GM18870 (cell line): ENCODE measurements around the gene TRAF1.

ENCODE experiments used
- ATAC-seq: cut with Tn5 transposase; IDR thresholded peaks from one replicate; pipeline ENCODE4 v1.9.1; 2021; ENCODE audit warnings: moderate library complexity; ENCODE audit not compliant: unreplicated experiment

Gene TRAF1

DNA sequence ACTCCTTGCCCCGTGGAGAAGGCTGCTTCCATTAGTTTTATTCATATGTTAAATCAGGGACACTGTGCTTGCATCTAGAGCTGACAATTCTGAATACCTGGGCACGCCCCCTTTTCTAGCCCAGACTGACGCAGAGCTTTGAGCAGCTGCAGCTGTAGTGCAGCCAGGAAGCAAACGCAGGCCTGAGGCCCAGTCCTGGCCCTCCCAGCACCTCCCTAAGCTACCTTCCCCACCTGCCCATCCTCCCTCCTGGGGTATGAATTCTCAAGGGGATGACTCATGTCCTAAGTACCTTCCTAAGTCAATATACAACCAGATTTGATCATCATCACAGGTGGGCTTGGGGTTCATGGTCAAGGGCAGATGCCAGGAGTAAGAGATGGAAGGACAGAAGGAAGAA is 53.1 kb downstream of the TRAF1 start:
- no peak for ATAC-seq

DNA sequence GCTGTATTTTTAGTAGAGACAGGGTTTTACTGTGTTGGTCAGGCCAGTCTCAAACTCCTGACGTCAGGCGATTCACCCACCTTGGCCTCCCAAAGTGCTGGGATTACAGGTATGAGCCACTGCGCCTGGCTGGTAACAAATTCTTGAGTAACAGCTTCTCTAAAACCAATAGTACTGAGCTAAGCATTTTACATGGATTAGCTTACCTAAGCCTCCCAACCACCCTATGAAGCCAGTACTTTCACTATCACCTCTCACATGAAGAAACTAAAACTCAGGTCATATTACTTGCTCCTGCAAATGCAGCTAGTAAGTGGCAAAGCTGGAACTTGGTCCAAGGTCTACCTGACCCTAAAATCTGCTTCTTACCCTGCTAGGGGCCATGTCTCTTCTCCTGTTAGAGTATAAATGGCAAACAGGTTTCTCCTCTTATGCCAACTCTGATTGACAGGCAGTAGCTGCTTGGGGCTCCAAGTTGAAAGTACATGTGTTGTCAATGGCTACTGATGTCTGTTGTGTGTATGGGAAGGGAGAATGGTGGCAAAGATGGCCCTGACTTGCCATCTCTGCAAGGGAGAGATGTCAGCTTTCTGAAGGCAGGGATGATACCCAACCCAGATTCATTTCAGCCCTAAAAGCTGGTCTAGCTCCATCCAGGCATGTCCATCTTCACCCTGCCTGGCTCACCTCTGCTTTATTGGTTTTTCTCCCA is 53.6 kb downstream of the TRAF1 start:
- ATAC-seq: no peak

DNA sequence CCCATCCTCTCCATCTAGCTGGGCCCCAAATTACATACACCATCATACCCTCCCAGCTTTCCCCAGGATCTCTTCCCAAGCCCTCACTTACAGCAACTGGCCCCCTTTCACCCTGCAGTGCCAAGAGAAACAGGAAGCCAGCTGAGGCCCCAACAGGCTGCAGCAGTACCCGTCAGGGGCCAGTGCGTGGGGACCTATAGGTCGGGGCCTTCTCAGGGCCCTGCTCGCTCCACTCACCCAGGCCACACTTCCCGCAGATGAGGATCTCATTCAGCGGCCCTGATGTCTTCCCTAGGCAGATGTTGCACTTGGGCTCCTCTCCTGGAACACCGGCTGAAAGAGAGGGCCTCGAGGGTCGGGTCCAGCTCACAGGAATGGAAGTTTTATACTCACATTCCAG is 56.4 kb downstream of the TRAF1 start:
- no peak for ATAC-seq

DNA sequence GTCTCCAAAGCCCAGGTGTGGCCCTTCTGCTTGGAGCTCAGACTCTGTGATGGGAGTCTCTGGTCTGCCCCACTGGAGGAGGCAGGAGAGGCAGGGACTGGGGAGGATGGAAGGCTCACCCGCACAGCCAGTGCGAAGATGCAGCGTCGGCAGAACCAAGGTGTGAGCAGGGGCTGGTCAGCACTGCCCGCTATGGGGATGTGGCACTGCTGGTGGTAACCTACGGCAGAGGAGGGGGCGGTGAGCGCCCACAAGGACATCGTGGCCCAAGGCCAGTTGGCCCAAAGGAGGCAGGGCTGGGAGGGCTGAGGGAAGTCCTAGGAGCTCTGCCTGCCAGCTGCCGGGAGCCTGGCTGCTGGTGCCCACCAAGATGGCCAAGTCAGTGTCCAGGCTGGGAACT is 56.9 kb downstream of the TRAF1 start:
- no peak for ATAC-seq

DNA sequence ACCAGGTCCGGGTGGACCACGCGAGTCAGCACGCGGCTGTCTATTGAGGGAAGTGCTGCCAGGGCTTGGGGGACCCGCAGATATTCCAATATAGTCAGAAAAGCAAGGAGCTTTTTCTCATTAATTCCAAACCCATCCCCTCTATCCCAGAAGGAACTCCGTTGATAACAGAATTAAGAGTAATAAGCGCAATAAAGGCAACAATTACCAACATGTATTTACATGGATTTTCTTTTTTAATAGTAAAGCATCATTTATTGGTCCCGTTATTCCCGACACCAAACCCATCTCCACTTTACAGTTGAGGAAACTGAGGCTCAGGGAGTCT is 57.3 kb downstream of the TRAF1 start:
- no peak for ATAC-seq

DNA sequence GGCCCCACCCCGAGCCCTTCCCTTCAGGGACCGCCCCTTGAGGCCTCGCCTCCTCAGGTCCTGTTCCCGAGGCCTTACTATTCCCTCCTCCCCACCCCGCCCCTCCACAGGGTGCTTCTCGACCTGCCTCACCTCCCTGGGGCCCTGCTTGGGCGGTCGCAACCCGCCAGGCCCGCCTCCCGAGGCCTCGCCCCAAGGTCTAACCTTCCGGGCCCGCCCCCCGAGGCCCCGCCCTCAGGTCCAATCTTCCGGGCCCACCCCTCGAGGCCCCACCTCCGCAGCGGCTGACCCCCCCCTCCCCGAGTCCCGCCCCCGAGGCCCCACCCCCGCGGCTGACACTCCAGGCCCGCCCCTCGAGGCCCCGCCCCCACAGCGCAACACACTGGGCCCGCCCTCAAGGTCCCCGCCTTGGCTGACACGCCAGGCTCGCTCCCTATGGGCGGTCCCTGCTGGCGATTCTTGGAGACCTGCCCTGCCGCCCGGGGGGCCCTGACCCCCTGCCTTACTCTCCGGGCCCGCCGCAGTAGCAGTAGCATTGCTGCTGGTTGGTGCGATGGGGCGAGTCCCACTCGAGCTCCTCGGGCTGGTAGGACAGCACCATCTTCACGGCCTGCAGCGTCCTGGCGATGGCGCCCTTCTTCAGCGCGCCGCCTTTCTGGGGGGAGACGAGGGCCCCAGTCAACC is 57.8 kb downstream of the TRAF1 start:
- ATAC-seq: peak; percentile 76

DNA sequence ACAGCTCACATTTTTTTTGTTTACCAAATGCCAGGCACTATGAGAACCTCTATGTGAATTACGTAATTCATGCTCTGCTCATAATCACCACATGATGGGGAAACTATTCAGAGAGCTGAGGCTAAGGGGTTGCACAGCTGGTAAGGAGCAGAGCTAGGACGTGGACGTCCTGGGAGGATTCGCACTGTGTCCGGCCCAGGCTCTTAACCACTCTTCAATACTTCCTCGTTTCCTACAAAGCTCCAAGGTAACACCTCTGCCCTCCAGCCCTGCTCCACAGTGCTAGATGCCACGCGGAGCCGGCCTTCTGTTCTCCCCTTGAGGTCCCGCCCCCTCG is 58.3 kb downstream of the TRAF1 start:
- ATAC-seq: no peak

DNA sequence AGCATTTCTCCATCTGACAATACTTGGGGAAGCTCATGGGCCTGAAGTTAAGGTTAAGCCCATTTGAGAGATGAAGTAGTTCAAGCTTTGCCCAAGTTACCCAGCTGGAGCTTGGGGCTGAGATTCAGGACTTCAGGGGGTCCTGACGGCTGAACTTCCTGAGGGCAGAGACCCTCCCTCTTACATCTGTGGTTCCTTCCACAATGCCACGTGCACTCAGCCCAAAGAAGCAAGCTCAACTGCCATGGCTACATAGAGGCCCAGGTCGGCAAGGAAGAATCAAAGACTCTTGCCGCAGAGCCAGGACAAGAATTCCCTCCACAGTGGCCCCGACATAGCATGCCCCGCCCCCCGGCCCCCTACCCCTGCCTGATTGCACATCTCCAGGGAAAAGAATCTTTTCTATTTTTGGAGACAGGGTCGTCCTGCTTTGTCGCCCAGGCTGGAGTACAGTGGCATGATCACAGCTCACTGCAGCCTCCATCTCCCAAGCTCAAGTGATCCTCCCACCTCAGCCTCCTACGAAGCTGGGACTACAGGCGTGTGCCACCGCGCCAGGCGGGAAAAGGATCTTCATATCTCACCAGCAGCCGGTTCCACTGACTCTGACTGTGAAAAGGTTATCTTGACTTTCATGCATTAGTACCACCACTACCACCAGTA is 58.8 kb downstream of the TRAF1 start:
- ATAC-seq: no peak

DNA sequence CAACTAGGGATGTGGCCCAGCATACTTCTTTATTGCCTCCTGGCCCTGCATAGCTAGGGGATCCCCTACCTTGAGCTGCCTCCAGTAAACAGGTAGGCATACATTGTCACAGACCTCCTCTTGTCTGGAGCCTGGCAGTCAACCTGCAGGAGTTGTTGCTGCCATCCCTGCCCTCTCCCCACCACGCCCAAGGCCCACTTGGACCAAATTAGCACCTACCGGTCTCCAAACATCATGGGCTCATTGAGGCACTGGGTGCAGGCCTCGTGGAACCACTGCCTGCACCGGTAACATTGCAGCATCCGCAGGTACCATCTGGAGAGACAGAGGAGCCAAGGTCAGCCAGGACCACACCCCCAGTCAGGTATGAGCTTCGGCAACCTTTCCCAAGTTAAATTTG is 59.9 kb downstream of the TRAF1 start:
- no peak for ATAC-seq

DNA sequence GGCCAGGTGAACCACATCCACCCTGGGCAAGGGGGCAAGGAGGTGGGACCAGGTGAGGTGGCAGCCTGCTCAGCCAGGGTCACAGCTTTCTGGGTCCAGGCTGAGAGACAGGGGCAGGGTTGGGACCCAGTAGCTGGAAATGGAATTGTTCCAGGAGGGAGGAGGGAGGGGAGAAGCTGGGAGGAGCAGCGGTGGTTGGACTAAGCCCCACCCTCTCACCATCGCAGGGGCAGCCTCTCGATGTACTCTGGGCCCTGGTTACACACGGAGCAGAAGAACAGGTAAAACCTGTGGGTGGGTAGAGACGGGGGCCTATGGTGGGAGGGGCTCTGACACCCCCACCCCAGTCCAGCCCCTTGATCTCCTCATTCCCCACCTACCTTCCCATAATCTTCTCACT is 60.8 kb downstream of the TRAF1 start:
- no peak for ATAC-seq

DNA sequence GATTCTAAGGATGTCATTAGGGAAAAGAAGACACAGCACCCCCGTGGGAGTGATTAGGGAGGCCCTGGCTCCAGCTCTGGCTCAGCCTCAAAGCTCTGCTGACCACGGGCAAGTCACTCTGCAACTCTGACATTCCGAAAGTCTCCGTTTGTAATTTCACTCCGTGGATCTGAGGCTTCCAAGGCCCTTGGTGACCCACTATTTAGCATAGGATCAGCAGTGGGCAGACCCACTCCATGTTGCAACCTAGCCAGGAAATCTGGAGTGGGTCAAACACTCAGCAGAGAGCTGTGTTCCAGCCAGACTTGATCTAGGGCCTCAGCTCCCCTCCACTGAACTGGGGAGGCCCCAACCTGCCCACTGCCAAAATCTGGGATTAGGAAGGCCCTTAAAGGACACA is 61.4 kb downstream of the TRAF1 start:
- ATAC-seq: no peak

DNA sequence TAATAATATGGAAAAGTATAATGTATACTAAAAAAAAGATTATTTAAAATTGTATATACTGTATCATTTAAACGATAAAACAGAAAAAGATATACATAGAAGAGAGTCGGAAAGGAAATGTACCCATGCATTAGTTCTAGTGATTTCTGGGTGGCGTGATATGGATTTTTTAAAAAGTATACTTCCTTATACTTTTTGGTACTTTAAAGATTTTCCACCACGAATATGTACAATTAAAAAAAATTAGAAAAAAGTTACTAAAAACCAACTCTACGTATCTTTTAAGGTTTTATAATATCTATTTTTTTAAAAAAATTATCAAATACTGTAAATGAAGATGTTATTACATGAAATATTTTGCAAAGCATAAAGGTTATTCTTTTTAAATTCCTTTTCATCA is 61.9 kb downstream of the TRAF1 start:
- ATAC-seq: no peak

DNA sequence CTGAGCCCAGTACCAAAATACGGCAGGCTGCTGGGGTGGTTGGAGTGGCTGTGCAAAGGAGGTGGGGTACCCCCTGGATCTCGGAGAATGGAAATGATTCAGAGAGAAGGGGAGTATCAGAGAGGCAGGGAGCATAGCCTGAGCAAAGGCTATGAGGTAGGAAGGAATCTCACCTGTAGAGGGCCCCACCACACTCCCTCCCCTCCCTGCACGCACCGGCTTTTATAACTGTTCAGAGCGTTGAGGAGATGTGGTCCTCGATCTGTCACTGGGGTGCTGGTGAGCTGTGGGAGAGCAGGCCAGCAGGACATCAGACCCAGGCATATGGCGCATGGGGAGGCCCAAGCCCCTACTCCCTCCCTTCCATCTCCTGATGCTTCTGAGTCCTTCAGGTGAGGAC is 62.8 kb downstream of the TRAF1 start:
- no peak for ATAC-seq

DNA sequence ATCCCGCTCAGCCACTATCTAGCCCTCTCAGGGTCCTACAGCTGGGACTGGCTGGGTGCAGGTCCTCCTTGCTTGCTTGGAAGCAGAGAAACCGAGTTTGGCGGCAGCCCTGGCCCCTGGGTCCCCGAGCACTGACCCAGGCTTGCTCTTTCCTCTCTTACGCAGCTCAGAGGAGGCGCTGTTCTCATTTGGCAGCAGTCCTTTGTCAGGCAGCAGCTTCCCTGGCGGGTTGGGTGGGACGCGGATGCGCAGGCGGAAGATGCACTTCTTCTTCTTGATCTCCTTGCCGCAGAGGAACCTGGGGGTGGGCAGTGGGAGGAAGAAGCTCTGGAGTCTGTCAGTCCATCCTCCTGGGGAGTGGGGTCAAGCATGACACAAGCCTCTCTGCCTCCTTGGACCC is 64.1 kb downstream of the TRAF1 start:
- no peak for ATAC-seq

DNA sequence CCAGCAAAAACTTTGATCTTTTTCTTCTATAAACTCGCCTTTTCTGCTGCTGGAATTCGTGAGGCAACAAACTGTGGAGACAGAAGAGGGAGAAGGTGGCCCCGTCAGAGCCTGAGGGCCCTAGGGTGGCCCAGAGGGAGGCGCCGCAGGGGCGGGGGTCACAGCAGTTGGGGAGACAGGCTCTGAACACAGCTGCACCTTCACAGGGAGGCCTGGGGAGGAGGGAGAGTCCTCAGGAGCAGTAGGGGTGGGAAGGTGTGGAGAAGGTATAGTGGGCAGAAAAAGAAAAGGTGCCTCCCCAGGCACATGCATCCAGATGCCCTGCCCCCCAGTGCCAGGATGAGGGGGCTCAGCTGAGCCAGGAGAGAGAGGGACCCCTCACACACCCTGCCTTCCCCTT is 64.7 kb downstream of the TRAF1 start:
- no peak for ATAC-seq

DNA sequence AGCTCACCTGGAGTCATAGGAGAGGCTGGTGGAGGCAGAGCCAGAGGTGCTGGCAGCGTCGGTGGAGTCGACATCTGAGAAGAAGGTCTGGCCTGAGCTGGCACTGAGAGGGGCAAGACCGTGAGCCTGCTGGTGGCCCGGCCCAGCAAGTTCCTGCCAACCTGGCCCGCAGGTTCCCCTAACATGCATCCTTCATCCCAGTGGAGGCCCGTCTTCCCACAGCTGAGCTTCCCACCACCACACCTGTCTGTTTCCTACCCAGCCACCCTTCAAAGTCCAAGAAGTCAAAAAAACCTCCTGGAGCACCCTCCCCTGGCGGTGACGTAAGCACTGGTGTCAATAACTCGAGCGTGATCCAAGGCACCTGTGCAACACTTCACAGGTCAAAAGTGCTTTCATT is 66.5 kb downstream of the TRAF1 start:
- no peak for ATAC-seq

DNA sequence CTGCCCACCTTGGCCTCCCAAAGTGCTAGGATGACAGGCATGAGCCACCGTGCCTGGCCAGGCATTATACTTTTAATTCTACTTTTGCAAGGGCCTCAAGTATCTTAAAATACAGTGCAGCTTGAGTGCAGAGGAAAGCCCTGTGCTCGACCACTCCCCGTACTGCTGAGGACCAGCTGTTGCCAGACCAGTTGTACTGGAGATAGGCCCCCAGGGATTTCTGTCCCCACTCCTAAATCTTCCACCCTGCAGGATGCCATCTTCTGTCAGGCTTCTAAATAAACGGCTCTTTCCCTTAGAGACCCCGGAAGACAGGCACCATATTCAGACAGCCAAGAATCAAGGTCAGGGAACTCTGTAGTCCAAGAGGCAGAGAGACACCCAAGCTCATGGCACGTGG is 67.2 kb downstream of the TRAF1 start:
- ATAC-seq: no peak

DNA sequence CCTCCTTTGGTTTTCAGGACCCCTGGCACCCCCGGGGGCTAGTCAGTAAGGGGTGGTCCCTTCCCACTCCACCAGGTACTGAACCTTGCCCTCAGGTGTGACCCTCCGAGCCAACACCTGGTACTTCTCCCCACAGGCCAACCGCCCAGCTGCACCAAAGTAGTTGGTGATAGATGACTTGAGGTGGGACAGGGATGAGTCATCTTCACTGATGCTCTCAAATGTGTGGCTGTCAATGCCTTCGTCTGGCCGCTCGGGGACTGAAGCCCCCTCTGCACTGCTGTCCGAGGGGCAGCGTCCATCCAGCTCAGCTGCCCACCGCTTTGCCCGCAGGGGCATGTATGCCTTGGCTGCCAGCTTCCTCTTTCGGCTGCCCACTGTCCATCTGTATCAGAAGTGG is 68.7 kb downstream of the TRAF1 start:
- no peak for ATAC-seq

DNA sequence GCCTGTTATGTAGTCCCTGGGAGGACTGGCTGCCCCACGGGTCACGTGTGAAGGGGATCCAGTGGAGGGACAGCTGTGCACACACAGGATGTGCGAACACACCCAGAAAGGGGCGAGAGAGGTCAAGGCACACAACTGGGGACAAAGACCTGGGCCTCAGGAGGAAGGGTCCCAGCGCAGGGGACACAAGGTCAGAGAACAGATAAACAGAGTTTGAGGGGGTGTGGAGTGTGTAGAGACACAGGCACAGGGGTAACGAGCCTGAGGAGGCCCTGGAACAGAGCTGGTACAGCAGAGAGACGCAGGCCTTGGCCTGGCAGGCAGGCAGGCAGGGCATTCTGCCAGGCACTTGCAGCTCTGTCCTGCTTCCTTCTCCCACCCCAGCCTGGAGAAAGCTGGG is 69.1 kb downstream of the TRAF1 start:
- no peak for ATAC-seq

DNA sequence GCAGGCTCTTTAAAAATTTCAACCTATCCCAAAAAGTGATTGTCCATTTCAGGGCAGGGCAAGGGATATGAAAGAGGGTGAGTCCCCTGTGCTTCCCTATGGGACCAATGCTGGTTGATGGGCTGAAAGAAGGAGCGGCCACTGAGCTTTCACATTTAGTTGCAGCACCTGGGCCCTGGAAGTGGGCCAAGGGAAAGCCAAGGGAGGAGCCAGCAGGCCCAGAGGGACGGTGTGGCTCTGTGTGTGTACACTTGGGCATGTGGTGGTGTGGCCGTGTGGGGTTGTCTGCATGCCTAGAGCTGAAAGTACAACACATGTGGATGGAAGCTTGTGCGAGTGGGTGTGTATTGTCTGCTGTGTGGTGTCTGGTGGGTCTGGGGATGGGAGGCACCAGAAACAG is 69.9 kb downstream of the TRAF1 start:
- ATAC-seq: no peak

DNA sequence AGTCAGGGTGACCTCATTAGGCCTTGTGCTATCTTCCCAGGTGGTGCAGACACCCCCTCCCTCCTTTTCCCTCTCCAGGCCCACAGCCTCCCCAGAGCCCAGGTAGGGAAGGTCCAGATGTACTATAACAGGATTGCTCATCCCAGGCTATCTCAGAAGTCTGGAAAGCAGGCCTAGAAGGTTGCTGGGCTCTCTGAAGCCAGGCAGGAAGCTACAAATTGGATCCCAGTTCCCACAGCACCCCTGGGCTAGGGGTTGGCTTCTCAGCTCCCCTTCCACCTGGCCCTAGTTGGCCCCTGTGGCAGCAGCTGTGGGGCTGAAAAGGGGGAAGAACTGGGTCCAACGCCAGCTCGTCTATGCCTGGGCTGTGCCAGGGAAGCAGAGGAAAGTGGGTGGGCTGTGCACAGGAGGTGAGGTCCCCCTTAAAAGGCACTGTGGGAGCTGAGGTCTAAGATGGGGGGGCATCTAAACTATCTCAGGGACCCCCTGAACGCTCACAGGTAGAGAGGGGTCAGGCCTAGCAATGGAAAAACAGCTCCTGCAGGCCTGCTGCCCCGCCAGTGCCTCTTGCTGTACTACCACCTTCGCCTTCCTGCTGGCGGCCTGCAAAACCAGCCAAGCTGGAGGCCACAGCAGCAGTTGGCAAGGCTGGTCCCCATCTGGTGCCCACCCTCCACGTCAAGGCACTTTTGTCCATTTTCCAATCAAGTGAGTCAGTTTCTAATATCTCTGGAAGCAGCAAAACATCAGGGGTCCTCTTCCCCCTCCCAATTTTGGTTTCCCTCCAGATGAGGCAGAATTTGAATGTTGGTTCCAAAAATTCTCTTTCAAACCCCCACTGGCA is 70.5 kb downstream of the TRAF1 start:
- ATAC-seq: no peak
